ENCODE results near the gene BHLHA15.

GRCh38 chr7:98178762-98179490 lies 32.3 kb upstream of the BHLHA15 start:
- TF ChIP-seq, protein P1, sequence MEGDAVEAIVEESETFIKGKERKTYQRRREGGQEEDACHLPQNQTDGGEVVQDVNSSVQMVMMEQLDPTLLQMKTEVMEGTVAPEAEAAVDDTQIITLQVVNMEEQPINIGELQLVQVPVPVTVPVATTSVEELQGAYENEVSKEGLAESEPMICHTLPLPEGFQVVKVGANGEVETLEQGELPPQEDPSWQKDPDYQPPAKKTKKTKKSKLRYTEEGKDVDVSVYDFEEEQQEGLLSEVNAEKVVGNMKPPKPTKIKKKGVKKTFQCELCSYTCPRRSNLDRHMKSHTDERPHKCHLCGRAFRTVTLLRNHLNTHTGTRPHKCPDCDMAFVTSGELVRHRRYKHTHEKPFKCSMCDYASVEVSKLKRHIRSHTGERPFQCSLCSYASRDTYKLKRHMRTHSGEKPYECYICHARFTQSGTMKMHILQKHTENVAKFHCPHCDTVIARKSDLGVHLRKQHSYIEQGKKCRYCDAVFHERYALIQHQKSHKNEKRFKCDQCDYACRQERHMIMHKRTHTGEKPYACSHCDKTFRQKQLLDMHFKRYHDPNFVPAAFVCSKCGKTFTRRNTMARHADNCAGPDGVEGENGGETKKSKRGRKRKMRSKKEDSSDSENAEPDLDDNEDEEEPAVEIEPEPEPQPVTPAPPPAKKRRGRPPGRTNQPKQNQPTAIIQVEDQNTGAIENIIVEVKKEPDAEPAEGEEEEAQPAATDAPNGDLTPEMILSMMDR (IDR thresholded peaks at IDR 0.05; ENCODE audit: control extremely low read depth in 1 of 3, insufficient read depth in 1 of 3, low read depth in 1 of 3, low read length in 3 of 3), result no peak
- TF ChIP-seq MAFK (IDR thresholded peaks at IDR 0.05; ENCODE audit: low read depth, low read length) (no peak), SIX5 (IDR thresholded peaks at IDR 0.05; ENCODE audit: low read depth, low read length) (no peak), SP1 (IDR thresholded peaks at IDR 0.05; ENCODE audit: low read depth, low read length) (no peak), POLR2A (IDR thresholded peaks at IDR 0.05; ENCODE audit: control extremely low read depth in 1 of 2, low read depth in 2 of 2, low read length in 2 of 2) (no peak), ZNF274 (IDR thresholded peaks at IDR 0.05; ENCODE audit: borderline replicate concordance, extremely low read depth, low read length) (no peak), BCL11A (IDR thresholded peaks at IDR 0.05; ENCODE audit: low read depth in 2 of 2, low read length in 2 of 2) (no peak), TBP (IDR thresholded peaks at IDR 0.05; ENCODE audit: low read depth, low read length) (no peak)
- TF ChIP-seq, protein P2, sequence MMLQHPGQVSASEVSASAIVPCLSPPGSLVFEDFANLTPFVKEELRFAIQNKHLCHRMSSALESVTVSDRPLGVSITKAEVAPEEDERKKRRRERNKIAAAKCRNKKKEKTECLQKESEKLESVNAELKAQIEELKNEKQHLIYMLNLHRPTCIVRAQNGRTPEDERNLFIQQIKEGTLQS (IDR thresholded peaks at IDR 0.05; ENCODE audit: insufficient read depth, low read depth, low read length), result no peak

Measured in H1 (cell line).